ENCODE results near the gene GNA14. TPM values are rescaled to one million over a fixed set of nuclear protein-coding genes. Genes with fewer than 3 reads are reported as not detected.

Gene GNA14
- 0.57 and 1.4 TPM in 2 replicates for total RNA-seq

GRCh38 chr9:77648234-77649108, at the start of gene GNA14:
TSS of gene GNA14 (minus strand) at chr9:77648322. CDS start at chr9:77647793, 529 bp downstream.

